ENCODE results near the gene TANC1.

GRCh38 chr2:159070235-159070634 is 101.8 kb downstream of the TANC1 start:
- TF ChIP-seq, protein P1, sequence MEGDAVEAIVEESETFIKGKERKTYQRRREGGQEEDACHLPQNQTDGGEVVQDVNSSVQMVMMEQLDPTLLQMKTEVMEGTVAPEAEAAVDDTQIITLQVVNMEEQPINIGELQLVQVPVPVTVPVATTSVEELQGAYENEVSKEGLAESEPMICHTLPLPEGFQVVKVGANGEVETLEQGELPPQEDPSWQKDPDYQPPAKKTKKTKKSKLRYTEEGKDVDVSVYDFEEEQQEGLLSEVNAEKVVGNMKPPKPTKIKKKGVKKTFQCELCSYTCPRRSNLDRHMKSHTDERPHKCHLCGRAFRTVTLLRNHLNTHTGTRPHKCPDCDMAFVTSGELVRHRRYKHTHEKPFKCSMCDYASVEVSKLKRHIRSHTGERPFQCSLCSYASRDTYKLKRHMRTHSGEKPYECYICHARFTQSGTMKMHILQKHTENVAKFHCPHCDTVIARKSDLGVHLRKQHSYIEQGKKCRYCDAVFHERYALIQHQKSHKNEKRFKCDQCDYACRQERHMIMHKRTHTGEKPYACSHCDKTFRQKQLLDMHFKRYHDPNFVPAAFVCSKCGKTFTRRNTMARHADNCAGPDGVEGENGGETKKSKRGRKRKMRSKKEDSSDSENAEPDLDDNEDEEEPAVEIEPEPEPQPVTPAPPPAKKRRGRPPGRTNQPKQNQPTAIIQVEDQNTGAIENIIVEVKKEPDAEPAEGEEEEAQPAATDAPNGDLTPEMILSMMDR (IDR thresholded peaks at IDR 0.05): no peak
- no peak for TF ChIP-seq POLR2A (IDR thresholded peaks at IDR 0.05; ENCODE audit: low read length)

All from A549 (cell line).